Cardiac fibroblast (primary cell): ENCODE results near the gene F8.
"Not testable (repeated sequence)": the region's sequence is repeated elsewhere in the genome, so short reads cannot be mapped to it uniquely, and the experiment has no call there.

Experiments used
- DNase-seq, 2 donors: peaks; one replicate each; pipeline versions ENCODE4 v3.0.0 to v3.0.0-alpha.2; 2010; ENCODE audit warnings: low read depth in 2 of 2
- H3K4me3 ChIP-seq, 2 donors: replicated peaks in 1 of 2; 1 replicate in 1 of 2; 2 replicates in 1 of 2; pipeline ENCODE4 v1.5.1; 2011; ENCODE audit warnings: low read depth in 2 of 2, low read length in 2 of 2, mild to moderate bottlenecking in 2 of 2, moderate library complexity in 1 of 2
- CTCF ChIP-seq: IDR thresholded peaks from one replicate; pipeline ENCODE4 v1.5.1; 2011; ENCODE audit warnings: low read depth, mild to moderate bottlenecking, low read length, inconsistent platforms

F8 gene

GRCh38 chrX:154902408-154902807 lies 120.1 kb downstream of the F8 start:
- no peak for DNase-seq
- no peak for TF ChIP-seq CTCF
- no peak overlapping the region for H3K4me3 ChIP-seq

DNA sequence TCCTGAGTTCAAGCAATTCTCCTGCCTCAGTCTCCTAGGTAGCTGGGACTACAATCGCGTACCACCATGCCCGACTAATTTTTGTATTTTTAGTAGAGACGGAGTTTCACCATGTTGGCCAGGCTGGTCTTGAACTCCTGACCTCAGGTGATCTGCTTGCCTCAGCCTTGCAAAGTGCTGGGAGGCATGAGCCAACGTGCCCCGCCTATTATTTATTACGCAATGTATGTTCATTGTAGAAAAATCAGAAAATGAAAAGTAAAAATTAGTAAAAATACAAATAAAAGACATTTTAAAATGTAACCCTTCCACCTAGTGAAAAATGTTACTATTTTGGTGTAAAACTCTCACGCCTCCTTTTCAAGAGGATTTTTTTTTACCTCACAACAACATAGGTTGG lies 122.2 kb downstream of the F8 start:
- no peak for DNase-seq
- TF ChIP-seq CTCF = no peak

GRCh38 chrX:154892296-154892695 lies 130.2 kb downstream of the F8 start:
- DNase-seq = no peak
- TF ChIP-seq CTCF = no peak
- H3K4me3 ChIP-seq = no peak overlapping the region

More for the DNA sequence above, 122.2 kb downstream of the F8 start:
- no peak overlapping the region for H3K4me3 ChIP-seq

- no peak overlapping the region for H3K4me3 ChIP-seq
- no peak for TF ChIP-seq CTCF
- DNase-seq = no peak
Measured at GRCh38 chrX:154890990-154891639, 131.4 kb downstream of the F8 start.

DNA sequence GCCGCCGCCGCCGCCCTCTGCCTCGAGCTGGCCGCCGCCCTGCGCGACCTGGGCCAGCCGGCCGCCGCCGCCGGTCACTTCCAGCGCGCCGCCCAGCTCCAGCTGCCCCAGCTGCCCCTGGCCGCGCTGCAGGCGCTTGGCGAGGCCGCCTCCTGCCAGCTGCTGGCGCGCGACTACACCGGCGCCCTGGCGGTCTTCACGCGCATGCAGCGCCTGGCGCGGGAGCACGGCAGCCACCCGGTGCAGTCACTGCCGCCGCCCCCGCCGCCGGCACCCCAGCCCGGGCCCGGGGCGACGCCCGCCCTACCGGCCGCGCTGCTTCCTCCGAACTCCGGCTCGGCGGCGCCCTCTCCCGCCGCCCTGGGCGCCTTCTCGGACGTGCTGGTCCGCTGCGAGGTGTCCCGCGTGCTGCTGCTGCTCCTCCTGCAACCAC lies 135.7 kb downstream of the F8 start:
- not testable (repeated sequence) for H3K4me3 ChIP-seq, DNase-seq

DNA sequence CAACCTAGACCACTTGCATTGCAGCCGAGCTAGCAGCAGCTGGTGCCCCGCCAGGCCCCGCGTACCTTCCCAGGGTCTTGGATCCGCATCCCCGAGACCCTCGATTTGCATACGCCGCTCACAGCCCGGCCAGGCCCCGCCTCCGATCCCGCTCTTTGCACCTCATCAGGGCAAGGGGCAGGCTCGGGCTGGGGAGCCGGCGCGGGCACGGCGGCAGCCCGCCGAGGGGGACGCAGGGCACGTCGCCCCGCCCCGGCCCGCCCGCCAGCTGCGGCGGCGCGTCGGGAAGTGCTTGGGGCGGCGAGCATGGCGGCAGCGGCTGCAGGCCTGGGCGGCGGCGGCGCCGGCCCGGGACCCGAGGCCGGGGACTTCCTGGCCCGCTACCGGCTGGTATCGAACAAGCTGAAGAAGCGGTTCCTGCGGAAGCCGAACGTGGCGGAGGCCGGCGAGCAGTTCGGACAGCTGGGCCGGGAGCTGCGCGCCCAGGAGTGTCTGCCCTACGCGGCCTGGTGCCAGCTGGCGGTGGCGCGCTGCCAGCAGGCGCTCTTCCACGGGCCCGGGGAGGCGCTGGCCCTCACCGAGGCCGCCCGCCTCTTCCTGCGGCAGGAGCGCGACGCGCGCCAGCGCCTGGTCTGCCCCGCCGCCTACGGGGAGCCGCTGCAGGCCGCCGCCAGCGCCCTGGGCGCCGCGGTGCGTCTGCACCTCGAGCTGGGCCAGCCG lies 136.3 kb downstream of the F8 start, which contains the start of gene F8A1:
F8A1 (plus strand) TSS at position 287 of the 720 bp plus-strand sequence; CDS start at position 307, 20 bp downstream.
- not testable (repeated sequence) for DNase-seq, H3K4me3 ChIP-seq

DNA sequence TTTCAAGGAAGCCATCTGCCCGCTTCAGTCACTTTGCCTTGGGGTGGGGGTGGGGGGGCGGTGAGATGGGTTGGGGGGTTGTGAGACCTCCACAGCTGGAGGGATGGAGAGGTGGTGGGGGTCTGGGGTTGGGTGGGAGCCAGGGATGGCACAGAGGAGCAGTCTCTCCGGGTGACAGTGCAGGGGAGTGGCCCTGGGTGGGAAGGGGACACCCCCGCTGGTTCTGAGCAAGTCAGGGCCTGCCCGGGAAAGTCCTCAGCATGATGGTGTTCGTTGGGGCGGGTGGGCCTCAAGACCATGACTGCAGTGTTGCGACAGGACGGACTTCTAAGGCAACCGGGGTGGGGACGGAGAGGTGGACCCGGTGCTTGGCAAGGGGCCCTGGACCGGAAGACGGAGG lies 137.0 kb downstream of the F8 start:
- not testable (repeated sequence) for H3K4me3 ChIP-seq, DNase-seq

- not testable (repeated sequence) for DNase-seq, H3K4me3 ChIP-seq
Measured at GRCh38 chrX:154885057-154885456, 137.5 kb downstream of the F8 start.

- DNase-seq, H3K4me3 ChIP-seq: not testable (repeated sequence)
Measured at GRCh38 chrX:154884069-154884468, 138.5 kb downstream of the F8 start.
